K562 (cell line): ENCODE measurements around the gene RPL22L1. TPM values are rescaled to one million over a fixed set of nuclear protein-coding genes. Genes with fewer than 3 reads are reported as not detected.

Source experiments
- ATAC-seq: fragments of 200-7000 bp; cut with Tn5 transposase; 3 replicates; pipeline ENCODE4 v1.9.1; 2020; ENCODE audit warnings: moderate library complexity
- BruUV-seq: library from RNA; stranded (reverse); fragments of 400-500 nt; replicated peaks from 2 replicates; lab custom pipeline; 2021; lab: Mats Ljungman, UMichigan
- CTCF ChIA-PET: fragments of 300-600 bp; formaldehyde crosslinking; extraction: SDS; loops from one replicate; lab custom pipeline; 2021; ENCODE audit warnings: low intra/inter-chr PET ratio; lab: Yijun Ruan, JAX
- POLR2A ChIA-PET: fragments of 300-600, 350-650 bp; sonication (Branson Sonifier 250); formaldehyde crosslinking; extraction: SDS; loops from one replicate; lab custom pipeline; 2021; ENCODE audit warnings: antibody characterized with exemption, inconsistent platforms; lab: Yijun Ruan, JAX
- DNase-seq, 4 experiments: peaks; one replicate each; pipeline versions ENCODE4 v3.0.0 to v3.0.0-alpha.2; 2011 to 2018; ENCODE audit warnings: low spot score in 3 of 4, mixed read lengths in 3 of 4; ENCODE audit errors: extremely low read depth in 1 of 4
- FAIRE-seq: peaks from 2 replicates; lab custom pipeline; 2011; peaks lifted over from hg19 to GRCh38; lab: Jason Lieb, UNC
- H2AFZ ChIP-seq: 2 replicates; pipeline ENCODE4 v1.6.0; 2011; ENCODE audit warnings: low read depth, low read length, control low read depth, inconsistent platforms
- H3K27ac ChIP-seq: fragments of 200-600 bp; 3 replicates; pipeline ENCODE4 v1.8.0; 2011; ENCODE audit warnings: low read depth, mild to moderate bottlenecking, control low read depth, inconsistent platforms, low read length, moderate library complexity, mixed read lengths; ENCODE audit errors: extremely low read depth
- H3K27me3 ChIP-seq, 2 experiments: fragments of 300-600 bp in 1 of 2; 2 replicates in 1 of 2; 3 replicates in 1 of 2; pipeline versions ENCODE4 v1.6.0 to v1.8.0; 2011; ENCODE audit warnings: inconsistent platforms in 2 of 2, low read length in 2 of 2, mild to moderate bottlenecking in 1 of 2, mixed read lengths in 1 of 2, moderate library complexity in 1 of 2; ENCODE audit not compliant: control insufficient read depth in 2 of 2, insufficient read depth in 2 of 2
- H3K36me3 ChIP-seq: fragments of 300-600 bp; 3 replicates; pipeline ENCODE4 v1.8.0; 2011; ENCODE audit warnings: mild to moderate bottlenecking, low read length, inconsistent platforms; ENCODE audit not compliant: control insufficient read depth, insufficient read depth
- H3K4me1 ChIP-seq, 2 experiments: fragments of 200-600 bp in 1 of 2; replicated peaks in 1 of 2; 2 replicates in 1 of 2; 3 replicates in 1 of 2; pipeline versions ENCODE4 v1.5.1 to v1.8.0; 2011; ENCODE audit warnings: inconsistent platforms in 2 of 2, low read length in 2 of 2, mild to moderate bottlenecking in 1 of 2, mixed read lengths in 1 of 2, moderate library complexity in 1 of 2; ENCODE audit not compliant: control insufficient read depth in 2 of 2, insufficient read depth in 2 of 2
- H3K4me2 ChIP-seq: 2 replicates; pipeline ENCODE4 v1.6.1; 2011; ENCODE audit warnings: low read length, control low read depth, inconsistent platforms, mixed read lengths; ENCODE audit not compliant: insufficient read depth
- H3K4me3 ChIP-seq: fragments of 200-600 bp; sonication (generic), shearing (Covaris generic); 2 replicates; pipeline ENCODE4 v1.5.1; 2016; ENCODE audit warnings: control low read depth, inconsistent platforms
- H3K79me2 ChIP-seq: fragments of 200-600 bp; 3 replicates; pipeline ENCODE4 v1.8.0; 2011; ENCODE audit warnings: low read length, inconsistent platforms; ENCODE audit not compliant: control insufficient read depth, insufficient read depth
- H3K9ac ChIP-seq, 2 experiments: 2 replicates each; pipeline versions ENCODE4 v1.6.0 to v1.6.1; 2011; ENCODE audit warnings: low read depth in 2 of 2, low read length in 2 of 2, control low read depth in 1 of 2, inconsistent platforms in 1 of 2, mild to moderate bottlenecking in 1 of 2, mixed read lengths in 1 of 2; ENCODE audit not compliant: insufficient read depth in 1 of 2
- H3K9me1 ChIP-seq: one replicate; pipeline ENCODE4 v1.6.0; 2011; ENCODE audit warnings: inconsistent platforms, mild to moderate bottlenecking, low read length, moderate library complexity; ENCODE audit not compliant: control insufficient read depth, insufficient read depth
- H3K9me3 ChIP-seq: replicated peaks from 2 replicates; pipeline ENCODE4 v1.5.1; 2011; ENCODE audit warnings: low read depth, low read length, inconsistent platforms; ENCODE audit not compliant: control insufficient read depth, insufficient read depth
- H4K20me1 ChIP-seq: replicated peaks from 2 replicates; pipeline ENCODE4 v1.6.1; 2011; ENCODE audit warnings: low read length, inconsistent platforms, mixed read lengths; ENCODE audit not compliant: control insufficient read depth, insufficient read depth
- ATF7 ChIP-seq: fragments of 450-650 bp; IDR thresholded peaks from 2 replicates; pipeline ENCODE4 v1.7.1; 2014; ENCODE audit warnings: mild to moderate bottlenecking, moderate library complexity
- ERF ChIP-seq: fragments of 450-650 bp; formaldehyde crosslinking; IDR thresholded peaks from 2 replicates; pipeline ENCODE4 v1.4.0; 2020; ENCODE audit warnings: mild to moderate bottlenecking, mixed read lengths
- GABPB2 ChIP-seq: fragments of 250-450 bp; sonication (Bioruptor Pico); conservative IDR thresholded peaks from 2 replicates; pipeline ENCODE4 v1.5.1; 2021; ENCODE audit warnings: mild to moderate bottlenecking
- HNRNPL ChIP-seq: fragments of 200-400 bp; formaldehyde crosslinking; IDR thresholded peaks from 2 replicates; pipeline ENCODE4 v1.6.1; 2017; ENCODE audit warnings: low read depth, mild to moderate bottlenecking, low read length
- HNRNPLL ChIP-seq: fragments of 200-400 bp; formaldehyde crosslinking; IDR thresholded peaks from 2 replicates; pipeline ENCODE4 v1.6.1; 2017; ENCODE audit warnings: low read length, low read depth, mild to moderate bottlenecking; ENCODE audit not compliant: poor library complexity, severe bottlenecking
- OTX1 ChIP-seq: fragments of 450-650 bp; formaldehyde crosslinking; IDR thresholded peaks from 2 replicates; pipeline ENCODE4 v1.4.0; 2022; ENCODE audit warnings: mild to moderate bottlenecking
- PHF20 ChIP-seq: fragments of 450-650 bp; IDR thresholded peaks from 2 replicates; pipeline ENCODE4 v1.6.1; 2018; ENCODE audit not compliant: partially characterized antibody
- UBTF ChIP-seq, 2 experiments: IDR thresholded peaks; 2 replicates each; pipeline ENCODE4 v1.6.1; 2012; ENCODE audit warnings: improper control_type of control experiment in 2 of 2, low read depth in 2 of 2, low read length in 2 of 2, borderline replicate concordance in 1 of 2
- ZC3H11A ChIP-seq: IDR thresholded peaks from 2 replicates; pipeline ENCODE4 v1.6.1; 2012; ENCODE audit warnings: low read depth, low read length, improper control_type of control experiment
- ZNF324 ChIP-seq: fragments of 250-450 bp; sonication (Bioruptor Pico); IDR thresholded peaks from 2 replicates; pipeline ENCODE4 v1.4.0; 2020; ENCODE audit warnings: mild to moderate bottlenecking
- ZNF76 ChIP-seq: fragments of 250-450 bp; sonication (Bioruptor Pico); IDR thresholded peaks from 2 replicates; pipeline ENCODE4 v1.4.0; 2020; ENCODE audit warnings: mild to moderate bottlenecking, moderate library complexity, borderline replicate concordance
- WGBS: fragments of 100-300 bp; shearing (Covaris generic); methylation state at CpG from one replicate; pipeline ENCODE4 v1.1.6; 2016; ENCODE audit warnings: low coverage, mixed read lengths; ENCODE audit not compliant: insufficient coverage; ENCODE audit errors: missing lambda C conversion rate; 5-methylcytosine and 5-hydroxymethylcytosine counted together
- in situ Hi-C: fragments of 300-500 bp; cut with MboI; formaldehyde crosslinking; loops from 4 replicates; pipeline ENCODE4 v1.15.0; 2018; ENCODE audit warnings: inconsistent platforms, mixed read lengths
- intact Hi-C: fragments of 100-400 bp; cut with micrococcal nuclease; formaldehyde crosslinking; loops from 2 replicates; pipeline ENCODE4 v1.14.2; 2022
- polyA plus RNA-seq, 8 experiments: library from polyadenylated mRNA; depleted of rRNA in 4 of 8; stranded (reverse) in 5 of 8; unstranded in 3 of 8; fragments of >200 nt; fragmentation: Nextera tagmentation in 2 of 8; fragmentation: Illumina TruSeq in 1 of 8; extraction: Ambion mirVana in 2 of 8; extraction: Trizol in 1 of 8; gene quantifications; 2 replicates each; pipeline versions ENCODE4 v1.2.1 to v1.2.3, GENCODE V29; 2011 to 2014; ENCODE audit warnings: inconsistent platforms in 1 of 8, missing spikeins in 1 of 8
- total RNA-seq, 7 experiments: library from RNA; depleted of rRNA in 6 of 7; stranded (reverse); fragments of >200 nt in 6 of 7; fragmentation: Illumina TruSeq in 2 of 7; extraction: Trizol in 2 of 7; gene quantifications; 2 replicates each; pipeline versions ENCODE4 v1.2.1 to v1.2.3, GENCODE V29; 2011 to 2021; ENCODE audit warnings: low replicate concordance in 1 of 7
- TF ChIP-seq, protein P1 (sequence below), 2 experiments: fragments of 450-650 bp; conservative IDR thresholded peaks; 2 replicates each; pipeline ENCODE4 v1.6.1; 2017; ENCODE audit warnings: mild to moderate bottlenecking in 2 of 2, moderate library complexity in 2 of 2
- TF ChIP-seq, protein P2 (sequence below): fragments of 250-450 bp; sonication (Bioruptor Pico); IDR thresholded peaks from 2 replicates; pipeline ENCODE4 v1.8.0; 2021; ENCODE audit warnings: mild to moderate bottlenecking, moderate library complexity

RPL22L1 gene
- total and polyA plus RNA-seq, 9 of the 15 experiments (the other 6 are each of a cell fraction or from before 2014, with no cell fraction given) = 53.9 to 198 (median 108) TPM

GRCh38 chr3:170816841-170817240 is 53.2 kb downstream of the RPL22L1 start:
- POLR2A ChIA-PET = interaction anchor here (0.8 to 1.6 kb wide), 2 partner anchors 11 to 53 kb away, joined by 3 to 5 read pairs; partner anchors contain the start of gene RPL22L1

More at GRCh38 chr3:170816841-170817240, 53.2 kb downstream of the RPL22L1 start:
- Histone ChIP-seq H3K4me3 (no peak overlapping the region), H3K9ac (no peak overlapping the region), H3K4me2 (no peak overlapping the region), H4K20me1 (no peaks in the 10 kb centered on the region), H3K9me1 (no peaks in the 10 kb centered on the region), H3K27ac (no peak overlapping the region), H3K79me2 (no peaks in the 10 kb centered on the region), H3K27me3 (no peaks in the 10 kb centered on the region), H3K9me3 (no peaks in the 10 kb centered on the region), H3K4me1 (peaks cover 21 to 27% of the 10 kb centered on the region in 2 experiments), H2AFZ (no peak overlapping the region), H3K36me3 (no peaks in the 10 kb centered on the region)
- no TSS peak for BruUV-seq
- intact Hi-C loops (loop anchor here (10.0 kb wide), 1 partner anchor 632 kb away; the partner anchor contains the start of gene PHC3), in situ Hi-C loops (no loop called here)
- 73% methylated on average over 2 of the region's 2 CpGs for WGBS
- DNase-seq (no peak), FAIRE-seq (no peak), ATAC-seq (no peak)
- CTCF ChIA-PET = no interaction called here
- no peak for TF ChIP-seq PHF20
- no peak for TF ChIP-seq HNRNPLL
- TF ChIP-seq ERF (CRISPR knock-in tag) = no peak
- TF ChIP-seq GABPB2 (CRISPR knock-in tag) = no peak
- TF ChIP-seq, protein P1, sequence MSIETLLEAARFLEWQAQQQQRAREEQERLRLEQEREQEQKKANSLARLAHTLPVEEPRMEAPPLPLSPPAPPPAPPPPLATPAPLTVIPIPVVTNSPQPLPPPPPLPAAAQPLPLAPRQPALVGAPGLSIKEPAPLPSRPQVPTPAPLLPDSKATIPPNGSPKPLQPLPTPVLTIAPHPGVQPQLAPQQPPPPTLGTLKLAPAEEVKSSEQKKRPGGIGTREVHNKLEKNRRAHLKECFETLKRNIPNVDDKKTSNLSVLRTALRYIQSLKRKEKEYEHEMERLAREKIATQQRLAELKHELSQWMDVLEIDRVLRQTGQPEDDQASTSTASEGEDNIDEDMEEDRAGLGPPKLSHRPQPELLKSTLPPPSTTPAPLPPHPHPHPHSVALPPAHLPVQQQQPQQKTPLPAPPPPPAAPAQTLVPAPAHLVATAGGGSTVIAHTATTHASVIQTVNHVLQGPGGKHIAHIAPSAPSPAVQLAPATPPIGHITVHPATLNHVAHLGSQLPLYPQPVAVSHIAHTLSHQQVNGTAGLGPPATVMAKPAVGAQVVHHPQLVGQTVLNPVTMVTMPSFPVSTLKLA (conservative IDR thresholded peaks at IDR 0.05) = no peak
- TF ChIP-seq ZC3H11A = no peak
- TF ChIP-seq ZNF324 (CRISPR knock-in tag) = no peak
- no peak for TF ChIP-seq ATF7
- TF ChIP-seq, protein P2, sequence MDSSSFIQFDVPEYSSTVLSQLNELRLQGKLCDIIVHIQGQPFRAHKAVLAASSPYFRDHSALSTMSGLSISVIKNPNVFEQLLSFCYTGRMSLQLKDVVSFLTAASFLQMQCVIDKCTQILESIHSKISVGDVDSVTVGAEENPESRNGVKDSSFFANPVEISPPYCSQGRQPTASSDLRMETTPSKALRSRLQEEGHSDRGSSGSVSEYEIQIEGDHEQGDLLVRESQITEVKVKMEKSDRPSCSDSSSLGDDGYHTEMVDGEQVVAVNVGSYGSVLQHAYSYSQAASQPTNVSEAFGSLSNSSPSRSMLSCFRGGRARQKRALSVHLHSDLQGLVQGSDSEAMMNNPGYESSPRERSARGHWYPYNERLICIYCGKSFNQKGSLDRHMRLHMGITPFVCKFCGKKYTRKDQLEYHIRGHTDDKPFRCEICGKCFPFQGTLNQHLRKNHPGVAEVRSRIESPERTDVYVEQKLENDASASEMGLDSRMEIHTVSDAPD (CRISPR knock-in tag) = no peak
- TF ChIP-seq OTX1 (CRISPR knock-in tag) = no peak
- no peak for TF ChIP-seq UBTF (IDR thresholded peaks at IDR 0.05; ENCODE audit: borderline replicate concordance in 1 of 2, low read depth in 2 of 2, low read length in 2 of 2)
- TF ChIP-seq ZNF76 (CRISPR knock-in tag) = no peak
- no peak for TF ChIP-seq HNRNPL
